Fibroblast of villous mesenchyme (primary cell): ENCODE measurements around the gene RAB21. TPM values are rescaled to one million over a fixed set of nuclear protein-coding genes. Genes with fewer than 3 reads are reported as not detected.

Experiments
- DNase-seq: peaks from one replicate; pipeline ENCODE4 v3.0.0-alpha.2; 2010; ENCODE audit warnings: low read depth
- H3K4me3 ChIP-seq: 2 replicates; pipeline ENCODE4 v1.5.1; 2011; ENCODE audit warnings: low read depth, mild to moderate bottlenecking, low read length
- CTCF ChIP-seq: IDR thresholded peaks from 2 replicates; pipeline ENCODE4 v1.5.1; 2012; ENCODE audit warnings: low read depth, mild to moderate bottlenecking, low read length; ENCODE audit not compliant: insufficient read depth
- total RNA-seq: library from RNA; depleted of rRNA; stranded (reverse); fragments of >200 nt; gene quantifications from 2 replicates; pipeline ENCODE4 v1.2.3, GENCODE V29; 2012

Gene RAB21
- 9.3 and 12.5 TPM in 2 replicates for total RNA-seq

GRCh38 chr12:71754461-71755145 is at the start of gene RAB21:
Gene RAB21 (plus strand): TSS chr12:71754863. CDS start chr12:71755130, 267 bp downstream.
- TF ChIP-seq CTCF, result peak; percentile 35
- peak; percentile 97 for DNase-seq
- peak within 1 kb of the TSS; percentile 87 for H3K4me3 ChIP-seq

GRCh38 chr12:71704920-71705319 is 49.7 kb upstream of the RAB21 start:
- H3K4me3 ChIP-seq, result no peak overlapping the region
- TF ChIP-seq CTCF, result no peak
- DNase-seq, result no peak

- no peak for TF ChIP-seq CTCF
- no peak for DNase-seq
- H3K4me3 ChIP-seq, result no peak overlapping the region
Measured at GRCh38 chr12:71708658-71709057, 46.0 kb upstream of the RAB21 start.

- peak; percentile 68 for DNase-seq
- H3K4me3 ChIP-seq, result no peak overlapping the region
- no peak for TF ChIP-seq CTCF
Measured at GRCh38 chr12:71710276-71711125, 44.2 kb upstream of the RAB21 start.

- no peak overlapping the region for H3K4me3 ChIP-seq
- no peak for TF ChIP-seq CTCF
- DNase-seq, result no peak
Measured at GRCh38 chr12:71718611-71719010, 36.1 kb upstream of the RAB21 start.

- H3K4me3 ChIP-seq, result no peak overlapping the region
- no peak for DNase-seq
- TF ChIP-seq CTCF, result no peak
Measured at GRCh38 chr12:71719647-71720370, 34.9 kb upstream of the RAB21 start.
